Measurements from ENCODE around the gene RIC8B. TPM values are rescaled to one million over a fixed set of nuclear protein-coding genes. Genes with fewer than 3 reads are reported as not detected.

The RIC8B gene
- total RNA-seq, 1 experiment from 2014 or later: 7.8 TPM

DNA sequence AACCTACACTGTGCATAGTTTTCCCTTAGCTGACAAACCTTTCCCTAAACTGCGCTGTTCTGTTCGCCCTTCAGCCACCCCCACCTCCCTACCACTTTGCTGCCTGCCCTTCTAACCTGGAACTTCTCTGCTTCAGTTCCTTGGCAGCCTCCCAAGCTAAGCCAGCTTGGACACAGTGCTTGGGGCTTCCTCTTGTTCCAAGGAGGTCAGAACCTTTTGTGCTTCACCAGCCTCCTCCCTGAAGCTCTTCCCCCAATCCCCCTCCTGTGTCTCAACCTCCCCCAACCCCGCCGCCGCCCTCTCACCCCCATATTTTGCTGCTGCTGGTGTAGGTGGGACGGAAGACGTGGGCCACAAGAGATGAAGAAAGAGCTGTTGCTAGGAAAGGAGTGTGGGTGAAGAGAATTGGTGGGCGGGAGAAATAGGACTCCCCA lies 8.1 kb upstream of the RIC8B start:
- DNase-seq: no peak

DNA sequence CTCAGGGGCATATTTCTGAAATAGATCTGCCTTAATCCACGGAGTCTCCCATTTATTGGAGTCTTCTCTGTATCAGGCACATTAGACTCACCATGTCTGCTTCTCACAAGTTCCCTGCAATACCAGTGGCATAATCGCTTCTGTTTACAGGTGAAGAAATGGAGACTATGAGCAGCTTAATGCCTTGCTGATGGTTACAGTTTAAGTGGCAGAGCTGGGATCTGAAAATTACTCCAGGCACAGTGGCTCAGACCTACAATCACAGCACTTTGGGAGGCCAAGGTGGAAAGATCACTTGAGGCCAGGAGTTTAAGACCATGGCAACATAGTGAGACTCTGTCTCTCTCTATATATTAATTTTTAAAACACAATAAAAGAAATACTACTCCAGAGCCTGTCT lies 7.3 kb upstream of the RIC8B start:
- Mint-ChIP-seq H3K9me3 (ENCODE audit: unreplicated experiment) (no peaks in the 10 kb centered on the region), H3K27me3 (ENCODE audit: insufficient read depth, unreplicated experiment) (no peaks in the 10 kb centered on the region), H3K4me1 (ENCODE audit: low read depth, unreplicated experiment) (peaks cover 9% of the 10 kb centered on the region), H3K27ac (ENCODE audit: unreplicated experiment) (no peak overlapping the region), H3K36me3 (ENCODE audit: insufficient read depth, unreplicated experiment) (no peaks in the 10 kb centered on the region), H3K4me3 (ENCODE audit: unreplicated experiment) (no peak overlapping the region)
- Histone ChIP-seq H3K9me3 (no peaks in the 10 kb centered on the region), H3K27me3 (replicated peaks; ENCODE audit: control insufficient read depth, insufficient read depth, low read length) (no peaks in the 10 kb centered on the region), H3K4me3 (ENCODE audit: low read depth, low read length) (no peak overlapping the region), H3K4me1 (peaks cover 6% of the 10 kb centered on the region; the same call in 1 of the 2 replicates), H3K36me3 (ENCODE audit: control insufficient read depth, insufficient read depth, low read length) (no peaks in the 10 kb centered on the region)
- TF ChIP-seq, protein P1, sequence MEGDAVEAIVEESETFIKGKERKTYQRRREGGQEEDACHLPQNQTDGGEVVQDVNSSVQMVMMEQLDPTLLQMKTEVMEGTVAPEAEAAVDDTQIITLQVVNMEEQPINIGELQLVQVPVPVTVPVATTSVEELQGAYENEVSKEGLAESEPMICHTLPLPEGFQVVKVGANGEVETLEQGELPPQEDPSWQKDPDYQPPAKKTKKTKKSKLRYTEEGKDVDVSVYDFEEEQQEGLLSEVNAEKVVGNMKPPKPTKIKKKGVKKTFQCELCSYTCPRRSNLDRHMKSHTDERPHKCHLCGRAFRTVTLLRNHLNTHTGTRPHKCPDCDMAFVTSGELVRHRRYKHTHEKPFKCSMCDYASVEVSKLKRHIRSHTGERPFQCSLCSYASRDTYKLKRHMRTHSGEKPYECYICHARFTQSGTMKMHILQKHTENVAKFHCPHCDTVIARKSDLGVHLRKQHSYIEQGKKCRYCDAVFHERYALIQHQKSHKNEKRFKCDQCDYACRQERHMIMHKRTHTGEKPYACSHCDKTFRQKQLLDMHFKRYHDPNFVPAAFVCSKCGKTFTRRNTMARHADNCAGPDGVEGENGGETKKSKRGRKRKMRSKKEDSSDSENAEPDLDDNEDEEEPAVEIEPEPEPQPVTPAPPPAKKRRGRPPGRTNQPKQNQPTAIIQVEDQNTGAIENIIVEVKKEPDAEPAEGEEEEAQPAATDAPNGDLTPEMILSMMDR (IDR thresholded peaks at IDR 0.05; ENCODE audit: insufficient read depth in 1 of 2, low read depth in 1 of 2, low read length in 1 of 2, severe bottlenecking in 1 of 2, unreplicated experiment in 1 of 2): no peak
- POLR2A ChIA-PET: no interaction called here
- intact Hi-C loops (cut with micrococcal nuclease; ENCODE audit: unreplicated experiment): no loop called here
- CTCF ChIA-PET: no interaction called here
- DNase-seq: no peak
- no TSS peak for BruUV-seq (replicated peaks)

More for the DNA sequence above, 8.1 kb upstream of the RIC8B start:
- TF ChIP-seq, protein P1 (IDR thresholded peaks at IDR 0.05; ENCODE audit: insufficient read depth in 1 of 2, low read depth in 1 of 2, low read length in 1 of 2, severe bottlenecking in 1 of 2, unreplicated experiment in 1 of 2): no peak
- Histone ChIP-seq H3K27me3 (replicated peaks; ENCODE audit: control insufficient read depth, insufficient read depth, low read length) (no peaks in the 10 kb centered on the region), H3K4me1 (peaks cover 6% of the 10 kb centered on the region; the same call in 1 of the 2 replicates), H3K9me3 (no peaks in the 10 kb centered on the region), H3K36me3 (ENCODE audit: control insufficient read depth, insufficient read depth, low read length) (no peaks in the 10 kb centered on the region), H3K4me3 (ENCODE audit: low read depth, low read length) (no peak overlapping the region)
- H3K27ac Mint-ChIP-seq (ENCODE audit: unreplicated experiment): no peak overlapping the region
- H3K9me3 Mint-ChIP-seq (ENCODE audit: unreplicated experiment): no peaks in the 10 kb centered on the region
- H3K4me3 Mint-ChIP-seq (ENCODE audit: unreplicated experiment): no peak overlapping the region
- H3K4me1 Mint-ChIP-seq (ENCODE audit: low read depth, unreplicated experiment): peaks cover 9% of the 10 kb centered on the region
- intact Hi-C loops (cut with micrococcal nuclease; ENCODE audit: unreplicated experiment): no loop called here
- ChIA-PET POLR2A (no interaction called here), CTCF (no interaction called here)
- BruUV-seq (replicated peaks): no TSS peak
- H3K36me3 Mint-ChIP-seq (ENCODE audit: insufficient read depth, unreplicated experiment): no peaks in the 10 kb centered on the region
- H3K27me3 Mint-ChIP-seq (ENCODE audit: insufficient read depth, unreplicated experiment): no peaks in the 10 kb centered on the region

GRCh38 chr12:106767954-106768822 lies 6.3 kb upstream of the RIC8B start:
- CTCF ChIA-PET: no interaction called here
- H3K27me3 Mint-ChIP-seq (ENCODE audit: insufficient read depth, unreplicated experiment): no peaks in the 10 kb centered on the region
- H3K4me3 Mint-ChIP-seq (ENCODE audit: unreplicated experiment): no peak overlapping the region
- Histone ChIP-seq H3K36me3 (ENCODE audit: control insufficient read depth, insufficient read depth, low read length) (no peaks in the 10 kb centered on the region), H3K4me3 (ENCODE audit: low read depth, low read length) (no peak overlapping the region), H3K4me1 (peaks cover 6% of the 10 kb centered on the region; the same call in 1 of the 2 replicates), H3K9me3 (no peaks in the 10 kb centered on the region), H3K27me3 (replicated peaks; ENCODE audit: control insufficient read depth, insufficient read depth, low read length) (no peaks in the 10 kb centered on the region)
- no peak overlapping the region for H3K27ac Mint-ChIP-seq (ENCODE audit: unreplicated experiment)
- TF ChIP-seq, protein P1 (IDR thresholded peaks at IDR 0.05; ENCODE audit: insufficient read depth in 1 of 2, low read depth in 1 of 2, low read length in 1 of 2, severe bottlenecking in 1 of 2, unreplicated experiment in 1 of 2): no peak
- intact Hi-C loops (cut with micrococcal nuclease; ENCODE audit: unreplicated experiment): no loop called here
- no TSS peak for BruUV-seq (replicated peaks)
- H3K36me3 Mint-ChIP-seq (ENCODE audit: insufficient read depth, unreplicated experiment): no peaks in the 10 kb centered on the region
- H3K9me3 Mint-ChIP-seq (ENCODE audit: unreplicated experiment): no peaks in the 10 kb centered on the region
- POLR2A ChIA-PET: interaction anchor here (0.6 kb wide), 1 partner anchor 11 kb away, joined by 8 read pairs; no protein-coding TSS in a partner anchor
- peaks cover 9% of the 10 kb centered on the region for H3K4me1 Mint-ChIP-seq (ENCODE audit: low read depth, unreplicated experiment)
- DNase-seq: no peak

Data from Caco-2 (cell line).